Pons (tissue), 1 donor: ENCODE results near the gene TBX6.

Experiments used
- DNase-seq: peaks from one replicate; pipeline ENCODE4 v3.0.0-alpha.2; 2016; ENCODE audit warnings: low spot score

Gene TBX6

DNA sequence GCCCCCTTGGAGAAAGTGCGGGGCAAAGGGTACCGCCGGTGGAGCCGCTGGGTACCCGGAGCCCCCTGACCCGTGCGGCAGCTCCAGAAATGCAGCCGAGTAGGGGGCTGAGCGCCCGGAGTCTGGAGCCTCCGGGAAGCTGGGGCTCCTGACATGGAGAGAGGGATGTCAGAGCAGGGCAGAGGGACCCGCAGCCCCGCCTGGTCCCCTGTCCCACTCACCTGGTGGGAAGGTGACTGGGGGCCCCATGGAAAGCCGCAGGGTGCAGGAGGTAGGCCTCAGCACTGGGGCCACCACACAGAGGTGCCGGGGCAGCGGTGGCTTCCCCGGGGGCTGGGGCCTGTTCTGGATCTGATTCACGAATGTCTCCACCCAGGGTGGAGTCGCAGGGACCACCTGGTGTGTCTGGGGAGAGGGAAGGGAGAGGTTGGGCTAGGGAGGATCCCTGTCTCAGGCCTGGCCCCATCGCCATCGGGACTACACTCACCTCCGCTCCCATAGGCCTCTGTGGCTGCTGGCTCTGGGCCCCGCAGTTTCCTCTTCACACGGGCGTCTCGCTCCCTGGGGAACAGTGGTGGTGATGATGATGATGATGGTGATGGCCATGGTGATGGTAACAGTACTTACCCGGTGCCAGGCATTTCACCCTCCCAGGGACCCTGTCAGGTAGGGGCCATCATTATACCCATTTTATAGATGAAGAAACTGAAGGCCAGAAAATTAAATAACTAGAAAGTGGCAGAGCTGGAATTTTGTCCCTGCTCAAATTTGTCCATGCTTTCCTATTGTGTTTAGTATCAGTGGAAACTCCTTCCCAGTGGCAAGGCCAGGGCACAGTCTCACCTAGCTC lies 5.2 kb downstream of the TBX6 start:
- no peak for DNase-seq

GRCh38 chr16:30085820-30086219 lies 5.9 kb downstream of the TBX6 start:
- no peak for DNase-seq

DNA sequence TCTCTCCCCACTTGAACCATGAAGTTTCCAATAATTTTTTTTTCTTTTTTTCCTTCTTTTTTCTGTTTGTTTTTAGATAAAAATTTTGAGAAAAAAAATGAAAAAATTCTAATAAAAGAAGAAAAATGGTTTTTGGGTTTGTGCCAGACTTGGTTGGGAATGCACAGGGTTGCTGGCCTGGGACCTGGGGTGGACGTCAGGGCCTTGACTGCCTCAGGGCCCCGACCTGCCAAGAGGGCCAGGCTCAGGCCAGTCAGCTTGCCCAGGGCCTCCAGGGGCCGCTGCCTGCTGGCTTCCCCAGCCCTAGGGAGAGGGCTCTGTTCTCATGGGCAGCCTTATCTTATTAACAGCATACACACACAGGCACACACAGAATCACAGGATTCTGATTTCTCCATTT lies 6.5 kb downstream of the TBX6 start:
- no peak for DNase-seq

DNA sequence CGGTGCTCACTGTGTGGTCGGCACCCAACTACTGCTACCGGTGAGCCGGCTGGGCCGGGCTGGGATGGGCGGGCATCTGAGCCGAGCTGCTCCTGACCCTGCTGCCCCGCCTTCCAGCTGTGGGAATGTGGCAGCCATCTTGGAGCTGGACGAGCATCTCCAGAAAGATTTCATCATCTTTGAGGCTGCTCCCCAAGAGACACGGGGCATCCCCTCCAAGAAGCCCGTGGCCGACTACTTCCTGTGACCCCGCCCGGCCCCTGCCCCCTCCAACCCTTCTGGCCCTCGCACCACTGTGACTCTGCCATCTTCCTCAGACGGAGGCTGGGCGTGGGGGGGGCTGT lies 6.9 kb downstream of the TBX6 start:
- no peak for DNase-seq

DNA sequence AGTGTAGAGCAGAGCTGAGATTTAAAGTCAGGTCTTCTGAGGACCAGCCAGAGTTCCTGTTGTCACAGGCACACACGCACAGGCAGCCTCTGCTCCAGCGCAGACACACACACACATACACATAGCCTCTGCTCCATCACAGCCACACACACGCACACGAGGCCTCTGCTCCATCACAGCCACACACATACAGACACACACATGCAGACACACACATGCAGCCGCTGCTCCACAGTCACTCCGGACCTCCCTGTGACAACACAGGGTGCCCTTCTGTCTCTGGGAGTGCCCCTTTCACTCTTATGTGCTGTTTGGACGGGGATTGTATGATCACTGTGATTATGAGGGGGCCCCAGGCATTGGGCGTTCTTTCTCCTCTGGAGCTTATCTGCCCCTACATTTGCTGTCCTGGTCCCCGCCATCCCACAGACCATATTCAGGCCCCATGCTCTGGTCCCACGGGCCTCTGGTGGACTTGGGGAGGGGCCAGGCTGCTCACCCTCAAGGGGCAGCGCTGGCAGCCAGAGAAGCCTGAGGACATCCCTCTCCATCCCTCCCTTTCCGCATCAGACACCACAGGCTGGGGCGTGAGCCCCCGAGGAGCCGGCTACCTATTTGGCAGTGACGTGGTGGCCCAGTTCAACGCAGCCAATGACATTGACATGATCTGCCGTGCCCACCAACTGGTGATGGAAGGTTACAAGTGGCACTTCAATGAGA lies 7.5 kb downstream of the TBX6 start:
- no peak for DNase-seq

DNA sequence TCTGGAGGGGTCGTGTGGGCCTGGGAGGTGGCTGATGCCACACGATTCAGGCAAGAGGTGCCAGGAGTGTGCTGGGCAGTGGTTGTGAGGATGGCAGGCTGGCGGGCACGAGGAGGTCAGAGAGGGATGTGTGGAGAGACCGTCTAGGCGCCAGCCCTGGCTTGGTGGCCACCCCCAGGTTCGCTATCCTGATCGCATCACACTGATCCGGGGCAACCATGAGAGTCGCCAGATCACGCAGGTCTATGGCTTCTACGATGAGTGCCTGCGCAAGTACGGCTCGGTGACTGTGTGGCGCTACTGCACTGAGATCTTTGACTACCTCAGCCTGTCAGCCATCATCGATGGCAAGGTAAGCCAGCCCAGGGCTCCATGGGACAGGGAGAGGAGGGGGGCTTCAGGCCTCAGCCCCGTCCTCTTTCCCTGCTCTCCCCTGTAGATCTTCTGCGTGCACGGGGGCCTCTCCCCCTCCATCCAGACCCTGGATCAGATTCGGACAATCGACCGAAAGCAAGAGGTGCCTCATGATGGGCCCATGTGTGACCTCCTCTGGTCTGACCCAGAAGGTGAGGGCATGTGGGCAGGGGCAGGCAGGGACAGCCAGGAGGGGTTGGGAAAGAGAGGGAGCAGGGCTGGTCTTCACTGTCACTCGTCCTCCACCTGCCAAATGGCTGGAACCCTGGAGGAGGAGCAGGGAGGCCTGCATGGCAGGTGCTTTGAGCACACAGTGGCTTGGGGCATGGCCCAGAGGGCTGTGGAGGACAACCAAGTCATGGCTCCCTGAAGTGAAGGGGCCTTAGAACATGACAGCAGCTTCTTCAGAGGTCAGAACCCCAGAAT lies 8.3 kb downstream of the TBX6 start:
- DNase-seq, result no peak

DNA sequence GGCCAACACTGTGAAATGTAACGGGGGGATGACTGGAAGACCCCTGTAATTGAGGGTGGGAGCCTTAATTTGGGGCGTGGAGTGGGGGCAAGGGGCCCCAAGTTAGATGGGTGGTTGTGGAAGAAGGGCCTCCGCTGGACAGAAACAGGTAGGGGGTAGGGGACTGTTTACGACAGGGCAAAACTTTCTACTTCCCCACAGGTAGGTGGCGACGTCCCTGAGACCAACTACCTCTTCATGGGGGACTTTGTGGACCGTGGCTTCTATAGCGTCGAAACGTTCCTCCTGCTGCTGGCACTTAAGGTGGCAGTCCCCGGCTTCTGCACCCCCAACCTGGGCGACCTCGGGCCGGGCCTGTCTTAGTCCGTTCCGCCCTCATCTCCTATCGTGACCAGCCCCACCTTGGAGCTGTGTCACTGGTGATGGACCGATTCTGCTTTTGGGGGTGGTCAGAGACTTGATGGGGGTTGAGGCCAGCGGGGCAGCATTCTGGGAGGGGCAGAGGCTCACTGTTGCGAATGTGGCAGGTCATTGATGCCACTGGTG lies 9.1 kb downstream of the TBX6 start:
- no peak for DNase-seq

DNA sequence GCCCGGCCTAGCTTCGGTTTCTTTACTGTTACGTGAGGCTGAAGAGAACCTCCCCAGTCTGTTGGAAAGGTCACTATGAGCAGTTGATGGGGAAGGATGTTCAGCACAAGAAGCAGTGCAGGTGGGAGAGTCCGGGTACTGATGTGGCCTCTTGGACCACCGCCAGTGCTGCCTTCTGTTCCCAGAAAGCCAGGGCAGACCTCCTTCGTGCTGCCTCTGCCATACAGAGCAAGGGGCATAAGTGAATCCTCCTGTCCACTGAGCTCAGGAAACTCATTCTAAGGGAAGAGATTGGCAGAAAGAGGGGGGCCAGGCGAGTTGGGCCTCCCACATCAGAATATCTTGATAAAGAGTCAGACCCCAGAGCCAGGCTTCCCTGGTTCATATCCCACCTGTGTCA lies 12.2 kb downstream of the TBX6 start:
- no peak for DNase-seq

DNA sequence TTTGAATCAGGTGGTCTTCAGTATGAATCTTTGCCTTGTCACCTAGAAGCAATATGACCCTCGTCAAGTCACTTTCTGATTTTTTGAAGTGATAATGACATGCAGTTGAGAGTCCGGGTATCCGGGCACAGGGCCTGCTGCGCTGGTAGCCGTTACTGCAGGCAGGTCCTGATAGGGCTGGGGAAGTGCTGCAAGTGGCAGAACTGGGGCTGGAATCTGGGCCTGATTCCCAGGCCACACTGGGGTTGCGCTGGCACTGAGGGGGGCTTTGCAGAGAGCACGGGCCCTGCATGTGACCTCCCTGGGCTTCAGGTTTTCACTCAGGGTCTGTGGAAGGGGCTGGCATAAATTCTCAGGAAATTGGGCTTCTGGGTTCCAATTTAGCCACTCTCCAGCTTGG lies 13.0 kb downstream of the TBX6 start:
- DNase-seq, result no peak

DNA sequence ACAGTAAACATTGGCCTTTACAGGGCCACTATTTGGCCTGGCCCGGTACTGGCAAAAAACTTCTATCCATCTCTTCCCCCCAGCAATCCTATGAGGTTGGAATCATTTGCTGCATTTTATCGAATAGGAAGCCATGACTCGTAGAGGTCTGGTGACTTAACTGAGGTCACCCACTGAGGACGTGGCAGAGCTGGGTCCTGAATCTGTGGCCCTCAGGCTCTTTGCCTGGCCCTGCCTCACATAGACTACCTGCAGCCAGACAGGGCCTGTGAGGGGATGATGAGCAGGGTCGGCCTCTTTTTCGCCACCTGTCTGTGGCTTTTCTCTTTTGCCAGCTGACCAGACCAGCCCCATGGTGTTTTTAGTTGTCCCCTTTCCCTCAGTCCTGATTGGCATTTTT lies 14.1 kb downstream of the TBX6 start:
- no peak for DNase-seq

GRCh38 chr16:30076276-30076791 lies 15.4 kb downstream of the TBX6 start:
- no peak for DNase-seq

DNA sequence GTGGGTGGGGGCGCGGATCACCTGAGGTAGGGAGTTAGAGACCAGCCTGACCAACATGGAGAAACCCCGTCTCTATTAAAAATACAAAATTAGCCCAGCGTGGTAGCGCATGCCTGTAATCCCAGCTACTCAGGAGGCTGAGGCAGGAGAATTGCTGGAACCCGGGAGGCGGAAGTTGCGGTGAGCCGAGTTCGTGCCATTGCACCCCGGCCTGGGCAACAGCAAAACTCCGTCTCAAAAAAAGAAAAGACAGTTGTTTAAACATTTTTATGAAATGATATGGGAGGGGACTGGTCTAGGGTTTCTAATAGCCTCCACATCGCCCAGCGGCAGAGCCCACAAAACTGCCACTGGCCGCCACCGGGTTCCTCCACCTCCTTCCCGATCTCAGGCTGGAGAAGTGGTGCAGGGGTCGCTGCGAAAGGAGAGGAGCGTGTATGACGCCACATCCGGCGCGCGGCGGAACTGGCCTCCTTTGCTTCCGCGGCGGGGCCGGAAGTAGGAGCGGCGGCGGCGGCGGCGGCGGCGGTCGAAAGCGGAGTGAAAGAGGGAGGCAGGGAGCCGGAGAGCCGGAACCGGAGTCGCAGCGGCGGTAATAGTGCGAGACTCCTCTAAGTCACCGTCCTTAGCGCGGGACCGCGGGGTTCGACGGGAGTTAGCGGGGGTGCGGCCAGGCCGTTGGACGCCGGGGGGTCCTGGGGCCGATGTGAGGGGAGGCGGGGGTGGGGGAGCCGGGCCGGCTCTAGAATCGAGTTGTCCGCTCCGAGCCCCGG lies 16.0 kb downstream of the TBX6 start, which contains the start of gene PPP4C:
TSS of gene PPP4C (plus strand) at position 492 of the 773 bp plus-strand sequence. CDS start 384 bp downstream, outside the sequence.
- peak; percentile 80 for DNase-seq

DNA sequence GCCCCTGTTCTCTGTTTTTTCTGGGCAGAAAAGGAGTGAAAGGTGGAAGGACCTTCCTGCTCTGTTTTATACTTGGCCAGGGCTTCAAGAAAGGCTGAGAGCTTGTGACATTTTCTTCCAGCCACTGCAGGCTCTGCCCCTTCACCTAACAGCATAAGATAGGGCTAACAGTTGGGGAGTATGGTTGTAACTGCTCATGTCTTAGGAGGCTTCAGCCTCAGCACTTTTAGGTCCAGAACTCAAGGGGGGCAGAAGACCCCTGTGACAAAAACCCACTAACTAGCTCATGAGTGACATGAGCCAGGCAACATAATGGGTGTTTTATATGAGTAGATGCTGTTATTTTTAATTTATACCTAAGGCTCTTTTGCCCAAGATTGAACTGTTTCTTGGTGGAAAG lies 21.2 kb downstream of the TBX6 start:
- no peak for DNase-seq

- peak; percentile 50 for DNase-seq
Measured at GRCh38 chr16:30069611-30070462, 21.9 kb downstream of the TBX6 start.

DNA sequence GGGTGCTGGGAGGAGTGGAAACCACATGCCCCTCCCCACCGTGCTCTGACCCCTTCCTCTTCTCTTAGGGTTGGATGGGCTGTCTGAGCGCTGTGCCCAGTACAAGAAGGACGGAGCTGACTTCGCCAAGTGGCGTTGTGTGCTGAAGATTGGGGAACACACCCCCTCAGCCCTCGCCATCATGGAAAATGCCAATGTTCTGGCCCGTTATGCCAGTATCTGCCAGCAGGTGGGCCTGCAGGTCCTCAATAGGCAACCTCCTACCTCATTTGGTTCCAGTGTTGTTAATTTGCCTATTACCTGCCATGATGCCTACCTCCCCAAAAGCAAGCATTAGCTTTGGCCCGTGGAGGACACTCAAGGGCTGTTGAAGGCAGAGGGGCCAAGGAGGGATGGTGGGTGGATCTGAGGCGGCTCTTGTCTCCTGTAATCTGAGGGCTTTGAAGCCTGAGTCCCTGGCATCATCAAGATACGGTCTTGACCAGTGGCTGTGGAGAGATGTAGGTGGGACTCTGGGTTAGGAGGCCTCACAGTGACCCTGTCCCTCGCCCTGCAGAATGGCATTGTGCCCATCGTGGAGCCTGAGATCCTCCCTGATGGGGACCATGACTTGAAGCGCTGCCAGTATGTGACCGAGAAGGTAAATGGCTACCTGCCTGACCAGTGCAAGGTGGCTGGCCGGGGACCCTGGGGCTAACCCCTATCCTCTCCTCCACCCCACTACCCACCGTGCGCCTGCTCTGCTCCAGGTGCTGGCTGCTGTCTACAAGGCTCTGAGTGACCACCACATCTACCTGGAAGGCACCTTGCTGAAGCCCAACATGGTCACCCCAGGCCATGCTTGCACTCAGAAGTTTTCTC lies 22.7 kb downstream of the TBX6 start:
- no peak for DNase-seq

- no peak for DNase-seq
Measured at GRCh38 chr16:30068333-30068732, 23.4 kb downstream of the TBX6 start.

GRCh38 chr16:30067584-30067916 lies 24.2 kb downstream of the TBX6 start:
- no peak for DNase-seq

DNA sequence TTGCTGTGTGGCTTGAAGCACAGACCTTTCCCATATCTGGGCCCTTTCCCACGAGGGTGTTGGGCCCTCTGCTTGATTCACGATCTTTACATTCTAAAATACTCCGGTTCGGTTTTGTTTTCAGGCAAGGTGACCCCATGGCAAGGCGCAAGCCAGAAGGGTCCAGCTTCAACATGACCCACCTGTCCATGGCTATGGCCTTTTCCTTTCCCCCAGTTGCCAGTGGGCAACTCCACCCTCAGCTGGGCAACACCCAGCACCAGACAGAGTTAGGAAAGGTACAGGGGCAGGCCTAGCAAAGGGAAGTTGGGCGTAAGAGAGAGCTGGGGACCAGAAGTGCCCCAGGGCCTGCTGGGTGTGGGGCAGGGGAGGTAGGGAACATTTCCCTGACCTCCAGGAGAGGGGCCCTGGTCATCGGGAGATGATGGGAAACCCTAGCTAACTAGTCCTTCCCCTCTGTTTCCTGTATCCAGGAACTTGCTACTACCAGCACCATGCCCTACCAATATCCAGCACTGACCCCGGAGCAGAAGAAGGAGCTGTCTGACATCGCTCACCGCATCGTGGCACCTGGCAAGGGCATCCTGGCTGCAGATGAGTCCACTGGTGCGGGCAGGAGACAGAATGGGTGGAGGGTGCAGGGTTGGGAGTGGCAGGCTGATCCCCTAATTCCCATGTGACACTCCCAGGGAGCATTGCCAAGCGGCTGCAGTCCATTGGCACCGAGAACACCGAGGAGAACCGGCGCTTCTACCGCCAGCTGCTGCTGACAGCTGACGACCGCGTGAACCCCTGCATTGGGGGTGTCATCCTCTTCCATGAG lies 24.8 kb downstream of the TBX6 start:
- DNase-seq, result no peak
